ENCODE results near the gene PJVK. TPM values are rescaled to one million over a fixed set of nuclear protein-coding genes. Genes with fewer than 3 reads are reported as not detected.

PJVK gene
- total RNA-seq, 3 donors from 2014 or later, result 5.2 to 9.4 (median 6.9) TPM

DNA sequence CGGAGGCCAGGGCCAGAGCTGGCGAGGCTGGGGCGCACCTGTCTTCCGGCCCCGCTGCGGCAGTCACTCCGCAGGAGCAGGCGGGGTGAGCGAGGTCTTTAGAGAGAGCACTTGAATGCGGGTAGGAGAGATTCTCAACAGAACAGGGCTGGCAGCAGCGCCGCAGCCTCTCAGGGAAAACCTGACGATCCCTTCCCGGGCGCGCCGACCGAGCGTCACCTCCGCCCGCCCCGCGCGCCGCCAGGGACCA lies 729 bp upstream of the PJVK start:
- TF ChIP-seq POLR2AphosphoS5 (IDR thresholded peaks at IDR 0.05) (no peak), POLR2A (IDR thresholded peaks at IDR 0.05) (no peak)
- TF ChIP-seq, protein P1, sequence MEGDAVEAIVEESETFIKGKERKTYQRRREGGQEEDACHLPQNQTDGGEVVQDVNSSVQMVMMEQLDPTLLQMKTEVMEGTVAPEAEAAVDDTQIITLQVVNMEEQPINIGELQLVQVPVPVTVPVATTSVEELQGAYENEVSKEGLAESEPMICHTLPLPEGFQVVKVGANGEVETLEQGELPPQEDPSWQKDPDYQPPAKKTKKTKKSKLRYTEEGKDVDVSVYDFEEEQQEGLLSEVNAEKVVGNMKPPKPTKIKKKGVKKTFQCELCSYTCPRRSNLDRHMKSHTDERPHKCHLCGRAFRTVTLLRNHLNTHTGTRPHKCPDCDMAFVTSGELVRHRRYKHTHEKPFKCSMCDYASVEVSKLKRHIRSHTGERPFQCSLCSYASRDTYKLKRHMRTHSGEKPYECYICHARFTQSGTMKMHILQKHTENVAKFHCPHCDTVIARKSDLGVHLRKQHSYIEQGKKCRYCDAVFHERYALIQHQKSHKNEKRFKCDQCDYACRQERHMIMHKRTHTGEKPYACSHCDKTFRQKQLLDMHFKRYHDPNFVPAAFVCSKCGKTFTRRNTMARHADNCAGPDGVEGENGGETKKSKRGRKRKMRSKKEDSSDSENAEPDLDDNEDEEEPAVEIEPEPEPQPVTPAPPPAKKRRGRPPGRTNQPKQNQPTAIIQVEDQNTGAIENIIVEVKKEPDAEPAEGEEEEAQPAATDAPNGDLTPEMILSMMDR (IDR thresholded peaks at IDR 0.05), result no peak
- intact Hi-C loops (cut with DNase I; ENCODE audit: low total_unique reads), result no loop called here
- Histone ChIP-seq H3K36me3 (no peaks in the 10 kb centered on the region), H3K4me1 (peaks cover 0 to 11% of the 10 kb centered on the region in 2 donors), H3K4me3 (peak overlapping the region; percentile 62 to 74 (median 67)), H3K27ac (peak overlapping the region; percentile 96 to 98), H3K27me3 (no peaks in the 10 kb centered on the region), H3K9me3 (no peaks in the 10 kb centered on the region)
- peak in 1 of 2 donors; percentile 57 for DNase-seq (ENCODE audit: low spot score in 2 of 2)

DNA sequence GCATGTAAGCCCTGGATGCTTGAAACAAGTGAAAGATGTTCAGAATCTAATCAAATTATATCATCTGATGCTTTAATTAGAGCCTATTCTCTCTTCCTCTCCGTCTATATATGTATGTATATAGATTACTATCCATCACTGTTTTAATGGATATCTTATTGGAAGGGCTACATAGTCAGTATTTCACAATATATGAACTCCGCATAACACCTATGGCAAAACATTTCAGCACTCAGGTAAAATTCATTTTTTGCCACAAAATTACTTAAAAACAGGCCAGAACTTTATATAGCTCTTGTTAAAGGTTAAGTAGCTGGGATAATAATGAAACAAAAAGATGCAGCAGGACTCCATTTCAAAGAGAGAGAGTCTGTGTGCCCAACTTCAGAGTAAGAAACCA lies 1.2 kb downstream of the PJVK start:
- no peak for DNase-seq (ENCODE audit: low spot score in 2 of 2)
- no peaks in the 10 kb centered on the region for H3K9me3 ChIP-seq
- H3K27me3 ChIP-seq, result no peaks in the 10 kb centered on the region
- intact Hi-C loops (cut with DNase I; ENCODE audit: low total_unique reads), result no loop called here
- H3K4me3 ChIP-seq, result peak overlapping the region in 1 of 3 donors; percentile 67
- H3K4me1 ChIP-seq, result peaks cover 0 to 11% of the 10 kb centered on the region in 2 donors
- TF ChIP-seq POLR2A (IDR thresholded peaks at IDR 0.05), result no peak
- no peak for TF ChIP-seq POLR2AphosphoS5 (IDR thresholded peaks at IDR 0.05)
- TF ChIP-seq, protein P1 (IDR thresholded peaks at IDR 0.05), result no peak
- peak overlapping the region in 1 of 2 donors; percentile 96 for H3K27ac ChIP-seq
- H3K36me3 ChIP-seq, result no peaks in the 10 kb centered on the region

DNA sequence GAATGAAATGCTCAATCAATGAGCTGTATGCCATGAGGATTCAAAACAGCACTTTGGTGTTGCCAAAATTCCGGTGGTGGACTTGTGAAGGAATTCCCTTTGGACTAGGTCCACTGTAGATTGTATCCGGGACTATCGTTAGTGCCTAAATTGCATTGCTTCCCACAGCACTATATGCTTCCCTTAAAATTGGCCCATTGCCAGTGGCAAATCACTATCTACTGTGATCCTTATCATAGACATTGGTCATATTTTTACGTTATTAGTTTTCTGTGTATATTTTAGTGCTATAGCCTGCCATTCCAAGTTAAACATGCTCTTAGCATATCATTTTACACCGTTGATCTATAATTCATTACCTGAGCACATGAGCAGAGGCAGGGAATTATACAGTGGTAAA lies 1.7 kb downstream of the PJVK start:
- no peak for DNase-seq (ENCODE audit: low spot score in 2 of 2)
- peaks cover 0 to 11% of the 10 kb centered on the region in 2 donors for H3K4me1 ChIP-seq
- no peaks in the 10 kb centered on the region for H3K27me3 ChIP-seq
- no peak overlapping the region for H3K4me3 ChIP-seq
- intact Hi-C loops (cut with DNase I; ENCODE audit: low total_unique reads), result no loop called here
- TF ChIP-seq, protein P1 (IDR thresholded peaks at IDR 0.05), result no peak
- no peak for TF ChIP-seq POLR2AphosphoS5 (IDR thresholded peaks at IDR 0.05)
- no peak for TF ChIP-seq POLR2A (IDR thresholded peaks at IDR 0.05)
- no peak overlapping the region for H3K27ac ChIP-seq
- H3K9me3 ChIP-seq, result no peaks in the 10 kb centered on the region
- no peaks in the 10 kb centered on the region for H3K36me3 ChIP-seq

DNA sequence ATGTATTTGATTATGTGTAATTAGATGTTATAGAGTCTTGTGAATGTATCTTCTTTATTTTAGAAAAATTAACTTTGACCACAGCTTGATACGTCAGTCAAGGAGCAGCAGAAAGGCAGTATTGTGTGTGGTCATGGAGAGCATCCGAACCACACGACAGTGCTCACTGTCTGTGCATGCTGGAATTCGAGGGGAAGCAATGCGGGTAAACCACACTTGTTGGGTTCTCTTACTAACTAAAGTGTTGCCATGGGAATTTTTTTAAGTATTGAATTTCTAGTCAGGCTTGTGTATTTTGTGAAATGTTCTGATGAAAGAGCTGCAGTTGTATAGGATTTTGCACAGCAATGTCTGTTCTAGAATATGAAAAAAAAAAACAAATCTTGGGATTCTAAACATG lies 4.8 kb downstream of the PJVK start:
- H3K4me3 ChIP-seq, result no peak overlapping the region
- DNase-seq (ENCODE audit: low spot score in 2 of 2), result no peak
- intact Hi-C loops (cut with DNase I; ENCODE audit: low total_unique reads), result no loop called here
- no peak overlapping the region for H3K27ac ChIP-seq
- H3K27me3 ChIP-seq, result no peaks in the 10 kb centered on the region
- H3K36me3 ChIP-seq, result no peaks in the 10 kb centered on the region
- no peaks in the 10 kb centered on the region for H3K4me1 ChIP-seq
- no peaks in the 10 kb centered on the region for H3K9me3 ChIP-seq
- TF ChIP-seq, protein P1 (IDR thresholded peaks at IDR 0.05), result no peak
- TF ChIP-seq POLR2A (IDR thresholded peaks at IDR 0.05), result no peak
- TF ChIP-seq POLR2AphosphoS5 (IDR thresholded peaks at IDR 0.05), result no peak

DNA sequence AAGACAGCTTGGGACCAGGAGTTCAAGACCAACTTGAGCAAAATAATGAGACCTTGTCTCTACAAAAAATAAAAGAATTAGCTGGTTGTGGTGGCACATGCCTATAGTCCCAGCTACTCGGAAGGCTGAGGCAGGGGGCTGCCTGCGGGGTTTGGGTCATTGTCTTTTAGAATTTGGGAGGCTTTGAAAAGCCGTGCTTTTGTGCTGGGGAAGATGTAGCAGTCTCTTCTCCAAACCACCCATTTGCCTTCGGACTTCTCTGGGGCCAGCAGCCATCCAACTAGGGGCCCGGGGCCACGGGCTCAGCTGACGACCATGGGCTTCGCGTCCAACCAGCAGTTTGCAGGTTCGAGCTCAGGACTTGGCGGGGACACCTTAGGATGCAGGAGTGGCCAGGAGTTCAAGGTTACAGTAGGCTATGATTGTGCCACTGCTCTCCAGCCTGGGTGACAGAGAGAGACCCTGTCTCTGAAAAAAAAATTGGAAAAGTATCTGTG lies 6.3 kb downstream of the PJVK start:
- TF ChIP-seq, protein P1 (IDR thresholded peaks at IDR 0.05), result no peak
- TF ChIP-seq POLR2A (IDR thresholded peaks at IDR 0.05), result no peak
- no peak for TF ChIP-seq POLR2AphosphoS5 (IDR thresholded peaks at IDR 0.05)
- DNase-seq (ENCODE audit: low spot score in 2 of 2), result no peak
- H3K9me3 ChIP-seq, result no peaks in the 10 kb centered on the region
- H3K4me1 ChIP-seq, result no peaks in the 10 kb centered on the region
- no peaks in the 10 kb centered on the region for H3K27me3 ChIP-seq
- H3K27ac ChIP-seq, result no peak overlapping the region
- H3K4me3 ChIP-seq, result no peak overlapping the region
- intact Hi-C loops (cut with DNase I; ENCODE audit: low total_unique reads), result no loop called here
- H3K36me3 ChIP-seq, result no peaks in the 10 kb centered on the region
